ENCODE results near the gene CEP164. TPM values are rescaled to one million over a fixed set of nuclear protein-coding genes. Genes with fewer than 3 reads are reported as not detected.

Gene CEP164
- total RNA-seq, 1 donor from 2014 or later = 20.3 TPM

- H3K36me3 ChIP-seq (ENCODE audit: control insufficient read depth, insufficient read depth, low read length) = peaks cover 13% of the 10 kb centered on the region
- H3K27me3 ChIP-seq (ENCODE audit: control insufficient read depth, insufficient read depth, low read length) = no peaks in the 10 kb centered on the region
- H3K4me3 ChIP-seq (ENCODE audit: low read depth, low read length) = no peak overlapping the region
- FAIRE-seq = peak; percentile 32
- no peak for TF ChIP-seq CTCF (IDR thresholded peaks at IDR 0.05; ENCODE audit: insufficient read depth, low read length, severe bottlenecking)
- no peak for DNase-seq (ENCODE audit: low read depth)
Measured at GRCh38 chr11:117356126-117356890, 28.7 kb downstream of the CEP164 start.

- TF ChIP-seq CTCF (IDR thresholded peaks at IDR 0.05; ENCODE audit: insufficient read depth, low read length, severe bottlenecking) = no peak
- H3K4me3 ChIP-seq (ENCODE audit: low read depth, low read length) = no peak overlapping the region
- H3K36me3 ChIP-seq (ENCODE audit: control insufficient read depth, insufficient read depth, low read length) = peaks cover 14% of the 10 kb centered on the region
- H3K27me3 ChIP-seq (ENCODE audit: control insufficient read depth, insufficient read depth, low read length) = no peaks in the 10 kb centered on the region
- DNase-seq (ENCODE audit: low read depth) (no peak), FAIRE-seq (no peak)
Measured at GRCh38 chr11:117361432-117361831, 33.8 kb downstream of the CEP164 start.

GRCh38 chr11:117366248-117366647 lies 38.6 kb downstream of the CEP164 start:
- no peak for FAIRE-seq
- no peak for TF ChIP-seq CTCF (IDR thresholded peaks at IDR 0.05; ENCODE audit: insufficient read depth, low read length, severe bottlenecking)
- no peaks in the 10 kb centered on the region for H3K27me3 ChIP-seq (ENCODE audit: control insufficient read depth, insufficient read depth, low read length)
- no peak for DNase-seq (ENCODE audit: low read depth)
- H3K4me3 ChIP-seq (ENCODE audit: low read depth, low read length) = no peak overlapping the region
- H3K36me3 ChIP-seq (ENCODE audit: control insufficient read depth, insufficient read depth, low read length) = peaks cover 29% of the 10 kb centered on the region

- no peaks in the 10 kb centered on the region for H3K27me3 ChIP-seq (ENCODE audit: control insufficient read depth, insufficient read depth, low read length)
- peaks cover 33% of the 10 kb centered on the region for H3K36me3 ChIP-seq (ENCODE audit: control insufficient read depth, insufficient read depth, low read length)
- FAIRE-seq = no peak
- no peak for DNase-seq (ENCODE audit: low read depth)
- no peak for TF ChIP-seq CTCF (IDR thresholded peaks at IDR 0.05; ENCODE audit: insufficient read depth, low read length, severe bottlenecking)
- H3K4me3 ChIP-seq (ENCODE audit: low read depth, low read length) = no peak overlapping the region
Measured at GRCh38 chr11:117366875-117367274, 39.2 kb downstream of the CEP164 start.

- Histone ChIP-seq H3K4me3 (ENCODE audit: low read depth, low read length) (no peak overlapping the region), H3K36me3 (ENCODE audit: control insufficient read depth, insufficient read depth, low read length) (peaks cover 29% of the 10 kb centered on the region), H3K27me3 (ENCODE audit: control insufficient read depth, insufficient read depth, low read length) (no peaks in the 10 kb centered on the region)
- FAIRE-seq (peak; percentile 40), DNase-seq (ENCODE audit: low read depth) (no peak)
- TF ChIP-seq CTCF (IDR thresholded peaks at IDR 0.05; ENCODE audit: insufficient read depth, low read length, severe bottlenecking) = no peak
Measured at GRCh38 chr11:117369534-117369933, 41.9 kb downstream of the CEP164 start.

GRCh38 chr11:117371453-117371852 lies 43.8 kb downstream of the CEP164 start:
- Histone ChIP-seq H3K27me3 (ENCODE audit: control insufficient read depth, insufficient read depth, low read length) (no peaks in the 10 kb centered on the region), H3K4me3 (ENCODE audit: low read depth, low read length) (no peak overlapping the region), H3K36me3 (ENCODE audit: control insufficient read depth, insufficient read depth, low read length) (peaks cover 32% of the 10 kb centered on the region)
- no peak for FAIRE-seq
- TF ChIP-seq CTCF (IDR thresholded peaks at IDR 0.05; ENCODE audit: insufficient read depth, low read length, severe bottlenecking) = no peak
- DNase-seq (ENCODE audit: low read depth) = no peak

Measured in bronchial epithelial cell (primary cell).